ENCODE data around the gene CHRM4. TPM values are rescaled to one million over a fixed set of nuclear protein-coding genes. Genes with fewer than 3 reads are reported as not detected.
A peak's percentile ranks its signal among the peaks of the same experiment; 100 is the strongest.

CHRM4 gene
- total RNA-seq, 4 donors from 2014 or later = not detected

DNA sequence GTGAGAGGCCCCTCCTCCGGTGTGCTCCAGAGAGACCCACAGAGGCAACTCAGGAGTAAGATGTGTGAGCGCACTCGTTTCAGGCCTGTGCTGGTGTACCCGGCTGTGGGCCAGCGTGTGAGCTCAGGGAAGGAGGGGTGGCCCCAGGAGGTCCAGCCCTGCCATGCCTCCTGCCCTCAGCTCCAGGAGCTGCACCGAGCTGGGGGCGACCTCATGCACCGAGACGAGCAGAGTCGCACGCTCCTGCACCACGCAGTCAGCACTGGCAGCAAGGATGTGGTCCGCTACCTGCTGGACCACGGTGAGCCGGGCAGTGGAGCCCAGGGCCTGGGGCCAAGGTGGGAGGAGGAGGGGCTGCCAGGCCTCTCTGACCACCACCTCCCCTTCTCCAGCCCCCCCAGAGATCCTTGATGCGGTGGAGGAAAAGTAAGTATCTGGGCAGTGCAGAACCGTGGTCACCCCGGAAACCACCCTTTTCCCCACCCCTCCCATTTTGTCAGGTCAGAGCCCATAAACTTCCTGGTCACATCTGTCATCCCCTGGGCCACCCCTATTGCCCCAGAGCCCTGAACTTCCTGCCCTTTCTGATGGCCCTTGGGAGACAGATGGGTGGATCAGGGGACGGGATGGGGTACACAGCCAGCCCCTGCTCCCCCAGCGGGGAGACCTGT is 12.6 kb downstream of the CHRM4 start:
- intact Hi-C loops (cut with DNase I) = no loop called here
- Histone ChIP-seq H3K4me1 (peaks cover 15 to 41% (median 16%) of the 10 kb centered on the region in 3 donors), H3K27me3 (peaks cover 0 to 21% (median 0%) of the 10 kb centered on the region in 4 donors), H3K9me3 (no peaks in the 10 kb centered on the region), H3K27ac (peak overlapping the region in 3 of 4 donors; percentile 82 to 85 (median 84)), H3K36me3 (peaks cover 21 to 44% (median 22%) of the 10 kb centered on the region in 3 donors), H3K4me3 (no peak overlapping the region)
- no peak for DNase-seq
- TF ChIP-seq, protein P1, sequence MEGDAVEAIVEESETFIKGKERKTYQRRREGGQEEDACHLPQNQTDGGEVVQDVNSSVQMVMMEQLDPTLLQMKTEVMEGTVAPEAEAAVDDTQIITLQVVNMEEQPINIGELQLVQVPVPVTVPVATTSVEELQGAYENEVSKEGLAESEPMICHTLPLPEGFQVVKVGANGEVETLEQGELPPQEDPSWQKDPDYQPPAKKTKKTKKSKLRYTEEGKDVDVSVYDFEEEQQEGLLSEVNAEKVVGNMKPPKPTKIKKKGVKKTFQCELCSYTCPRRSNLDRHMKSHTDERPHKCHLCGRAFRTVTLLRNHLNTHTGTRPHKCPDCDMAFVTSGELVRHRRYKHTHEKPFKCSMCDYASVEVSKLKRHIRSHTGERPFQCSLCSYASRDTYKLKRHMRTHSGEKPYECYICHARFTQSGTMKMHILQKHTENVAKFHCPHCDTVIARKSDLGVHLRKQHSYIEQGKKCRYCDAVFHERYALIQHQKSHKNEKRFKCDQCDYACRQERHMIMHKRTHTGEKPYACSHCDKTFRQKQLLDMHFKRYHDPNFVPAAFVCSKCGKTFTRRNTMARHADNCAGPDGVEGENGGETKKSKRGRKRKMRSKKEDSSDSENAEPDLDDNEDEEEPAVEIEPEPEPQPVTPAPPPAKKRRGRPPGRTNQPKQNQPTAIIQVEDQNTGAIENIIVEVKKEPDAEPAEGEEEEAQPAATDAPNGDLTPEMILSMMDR (IDR thresholded peaks at IDR 0.05) = no peak
- TF ChIP-seq POLR2A (IDR thresholded peaks at IDR 0.05) = no peak
- 52 to 60% methylated on average over 1 to 3 of the region's 20 CpGs for WGBS, 2 donors

DNA sequence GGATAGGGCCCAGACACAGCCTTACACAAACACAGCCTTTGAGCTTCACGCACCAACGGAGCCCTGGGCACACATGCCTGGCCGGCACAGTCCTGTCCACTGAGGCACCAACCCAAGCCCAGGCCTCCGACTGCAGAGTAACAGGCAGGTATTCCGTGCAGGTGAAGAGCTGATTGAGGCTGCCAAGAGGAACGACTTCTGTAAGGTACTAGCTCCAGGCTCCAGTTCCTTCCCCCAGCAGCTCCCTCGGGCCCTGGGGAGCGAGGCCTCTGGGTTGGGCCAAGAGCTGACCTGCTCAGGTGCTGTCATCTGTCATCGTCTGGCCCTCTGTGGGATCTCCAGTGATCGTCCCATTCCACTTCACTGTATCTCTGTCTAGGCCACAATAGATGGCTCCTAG is 13.3 kb downstream of the CHRM4 start:
- no peak overlapping the region for H3K4me3 ChIP-seq
- peaks cover 22 to 50% (median 23%) of the 10 kb centered on the region in 3 donors for H3K36me3 ChIP-seq
- H3K27me3 ChIP-seq = peaks cover 0 to 18% (median 0%) of the 10 kb centered on the region in 4 donors
- TF ChIP-seq, protein P1 (IDR thresholded peaks at IDR 0.05) = no peak
- no peak for TF ChIP-seq POLR2A (IDR thresholded peaks at IDR 0.05)
- intact Hi-C loops (cut with DNase I) = no loop called here
- DNase-seq = no peak
- H3K4me1 ChIP-seq = peaks cover 15 to 41% (median 16%) of the 10 kb centered on the region in 3 donors
- 94% methylated on average over 5 of the region's 10 CpGs; no CpG with 5 or more reads in 1 of the 2 donors for WGBS, 2 donors
- H3K9me3 ChIP-seq = no peaks in the 10 kb centered on the region
- peak overlapping the region in 1 of 4 donors; percentile 84 for H3K27ac ChIP-seq

DNA sequence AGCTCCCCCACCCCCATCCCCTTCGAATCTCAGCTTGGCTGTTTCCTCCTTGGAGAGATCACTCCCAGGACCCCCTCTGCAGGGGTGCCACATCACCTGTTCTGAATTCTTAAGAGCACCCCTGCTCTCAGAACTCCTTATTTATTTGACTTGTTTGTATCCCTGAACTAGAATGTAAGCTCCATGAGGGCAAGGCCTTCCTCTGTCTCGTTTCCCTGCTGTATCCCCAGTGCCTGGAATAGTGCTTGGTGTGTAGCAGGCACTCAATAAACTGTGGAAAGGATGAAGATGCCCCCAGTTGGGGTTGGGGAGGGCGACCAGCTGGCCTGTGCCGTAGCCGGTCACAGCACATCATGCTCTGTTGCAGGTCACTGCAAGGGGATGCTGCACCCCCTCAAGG is 13.7 kb downstream of the CHRM4 start:
- no peaks in the 10 kb centered on the region for H3K9me3 ChIP-seq
- intact Hi-C loops (cut with DNase I) = no loop called here
- no peak for TF ChIP-seq POLR2A (IDR thresholded peaks at IDR 0.05)
- TF ChIP-seq, protein P1 (IDR thresholded peaks at IDR 0.05) = no peak
- H3K4me1 ChIP-seq = peaks cover 14 to 39% (median 15%) of the 10 kb centered on the region in 3 donors
- H3K36me3 ChIP-seq = peaks cover 22 to 55% (median 23%) of the 10 kb centered on the region in 3 donors
- H3K27ac ChIP-seq = no peak overlapping the region
- 81 to 91% methylated on average over 3 to 5 of the region's 5 CpGs for WGBS, 2 donors
- no peak overlapping the region for H3K4me3 ChIP-seq
- H3K27me3 ChIP-seq = peaks cover 0 to 13% (median 0%) of the 10 kb centered on the region in 4 donors
- no peak for DNase-seq

DNA sequence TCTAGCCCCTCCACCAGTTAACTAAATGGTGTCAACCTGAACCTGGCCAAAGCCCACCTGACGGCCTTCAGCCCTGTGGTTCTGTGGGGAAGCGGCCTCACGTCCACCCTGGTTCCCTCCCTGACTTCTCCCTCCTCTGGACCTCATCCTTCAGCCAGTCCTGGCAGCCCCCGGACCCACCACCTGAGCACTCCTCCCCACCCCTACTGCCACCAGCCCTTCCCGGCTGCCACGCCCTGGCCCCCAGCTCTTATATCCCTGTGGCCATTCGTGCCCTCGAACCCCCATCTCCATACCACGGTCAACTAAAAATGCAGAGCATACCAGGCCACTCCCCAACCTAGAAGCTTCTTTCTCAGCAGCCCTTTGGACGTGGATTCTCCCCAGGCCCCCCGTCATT is 14.3 kb downstream of the CHRM4 start:
- Histone ChIP-seq H3K36me3 (peaks cover 22 to 61% (median 25%) of the 10 kb centered on the region in 3 donors), H3K27me3 (peaks cover 0 to 7% (median 0%) of the 10 kb centered on the region in 4 donors), H3K9me3 (no peaks in the 10 kb centered on the region), H3K4me3 (no peak overlapping the region), H3K4me1 (peaks cover 9 to 33% (median 13%) of the 10 kb centered on the region in 3 donors), H3K27ac (no peak overlapping the region)
- no peak for TF ChIP-seq POLR2A (IDR thresholded peaks at IDR 0.05)
- TF ChIP-seq, protein P1 (IDR thresholded peaks at IDR 0.05) = no peak
- intact Hi-C loops (cut with DNase I) = no loop called here
- 83 to 89% methylated on average over 11 of the region's 11 CpGs for WGBS, 2 donors
- DNase-seq = no peak

DNA sequence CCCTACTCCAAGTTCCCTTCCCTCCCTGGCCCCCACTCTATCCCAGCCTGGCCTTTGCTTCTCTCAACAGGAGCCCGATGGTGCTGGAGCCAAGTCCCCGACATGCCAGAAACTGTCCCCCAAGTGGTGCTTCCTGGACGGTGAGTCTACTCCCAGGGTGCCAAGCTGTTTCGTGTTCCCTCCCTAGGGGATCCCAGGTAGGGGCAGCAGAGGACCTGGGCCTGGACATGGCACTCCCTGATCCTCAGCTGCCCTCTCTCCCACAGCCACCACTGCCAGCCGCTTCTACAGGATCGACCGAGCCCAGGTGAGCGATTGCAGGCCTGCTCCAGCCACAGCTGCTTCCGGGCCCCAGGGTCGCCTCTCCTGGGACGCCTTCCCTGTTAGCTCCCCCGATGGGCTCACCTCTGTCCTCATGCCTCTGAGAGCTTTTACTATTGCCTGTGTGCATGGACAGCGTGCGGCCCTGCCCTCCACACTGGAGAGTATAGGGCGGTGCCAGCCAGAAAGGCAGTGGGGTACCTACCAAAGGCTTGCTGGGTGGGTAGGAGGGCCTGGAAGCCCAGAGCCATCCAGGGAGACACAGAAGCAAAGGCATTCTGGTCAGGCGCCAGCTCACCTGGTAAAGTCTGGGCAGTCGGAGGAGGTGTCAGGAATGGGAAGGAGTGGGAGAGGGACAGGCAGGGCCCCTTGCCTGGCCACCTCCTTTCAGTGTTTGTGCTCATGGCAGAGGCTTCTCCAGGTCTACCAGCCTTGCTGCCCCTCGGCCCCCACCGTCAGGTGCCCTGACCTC is 15.1 kb downstream of the CHRM4 start:
- Histone ChIP-seq H3K9me3 (no peaks in the 10 kb centered on the region), H3K4me3 (no peak overlapping the region), H3K27ac (no peak overlapping the region), H3K27me3 (no peaks in the 10 kb centered on the region), H3K36me3 (peaks cover 22 to 69% (median 28%) of the 10 kb centered on the region in 3 donors), H3K4me1 (peaks cover 5 to 25% (median 5%) of the 10 kb centered on the region in 3 donors)
- WGBS, 2 donors = 56 to 74% methylated on average over 6 to 10 of the region's 19 CpGs
- DNase-seq = no peak
- intact Hi-C loops (cut with DNase I) = no loop called here
- no peak for TF ChIP-seq POLR2A (IDR thresholded peaks at IDR 0.05)
- TF ChIP-seq, protein P1 (IDR thresholded peaks at IDR 0.05) = no peak
